WERI-Rb-1 (cell line): ENCODE results near the gene ZIC1.

Experiments used
- DNase-seq: peaks from one replicate; pipeline ENCODE4 v3.0.0-alpha.2; 2020
- H3K27ac ChIP-seq: fragments of 250-450 bp; sonication (Bioruptor Pico); 2 replicates; pipeline ENCODE4 v1.5.1; 2020; ENCODE audit warnings: mild to moderate bottlenecking, moderate library complexity
- H3K27me3 ChIP-seq: fragments of 250-450 bp; sonication (Bioruptor Pico); 2 replicates; pipeline ENCODE4 v1.5.1; 2021; ENCODE audit warnings: mild to moderate bottlenecking, low read depth, moderate library complexity; ENCODE audit not compliant: insufficient read depth, severe bottlenecking
- H3K36me3 ChIP-seq: fragments of 250-450 bp; sonication (Bioruptor Pico); 2 replicates; pipeline ENCODE4 v1.5.1; 2020; ENCODE audit warnings: mild to moderate bottlenecking, moderate library complexity
- H3K4me3 ChIP-seq: 2 replicates; pipeline ENCODE4 v1.5.1; 2011; ENCODE audit warnings: low read depth, mild to moderate bottlenecking, control low read depth, low read length
- H3K9me3 ChIP-seq: fragments of 250-450 bp; sonication (Bioruptor Pico); 2 replicates; pipeline ENCODE4 v1.5.1; 2021; ENCODE audit warnings: mild to moderate bottlenecking, moderate library complexity; ENCODE audit not compliant: severe bottlenecking
- TF ChIP-seq, protein P1 (sequence below): IDR thresholded peaks from 2 replicates; pipeline ENCODE4 v1.5.1; 2011; ENCODE audit warnings: low read depth, mild to moderate bottlenecking, control low read depth, inconsistent platforms, low read length

ZIC1 gene

GRCh38 chr3:147420353-147421183, 11.4 kb downstream of the ZIC1 start:
- H3K4me3 ChIP-seq = no peak overlapping the region
- no peak overlapping the region for H3K27ac ChIP-seq
- no peak for DNase-seq
- H3K27me3 ChIP-seq = peaks cover 2% of the 10 kb centered on the region
- TF ChIP-seq, protein P1, sequence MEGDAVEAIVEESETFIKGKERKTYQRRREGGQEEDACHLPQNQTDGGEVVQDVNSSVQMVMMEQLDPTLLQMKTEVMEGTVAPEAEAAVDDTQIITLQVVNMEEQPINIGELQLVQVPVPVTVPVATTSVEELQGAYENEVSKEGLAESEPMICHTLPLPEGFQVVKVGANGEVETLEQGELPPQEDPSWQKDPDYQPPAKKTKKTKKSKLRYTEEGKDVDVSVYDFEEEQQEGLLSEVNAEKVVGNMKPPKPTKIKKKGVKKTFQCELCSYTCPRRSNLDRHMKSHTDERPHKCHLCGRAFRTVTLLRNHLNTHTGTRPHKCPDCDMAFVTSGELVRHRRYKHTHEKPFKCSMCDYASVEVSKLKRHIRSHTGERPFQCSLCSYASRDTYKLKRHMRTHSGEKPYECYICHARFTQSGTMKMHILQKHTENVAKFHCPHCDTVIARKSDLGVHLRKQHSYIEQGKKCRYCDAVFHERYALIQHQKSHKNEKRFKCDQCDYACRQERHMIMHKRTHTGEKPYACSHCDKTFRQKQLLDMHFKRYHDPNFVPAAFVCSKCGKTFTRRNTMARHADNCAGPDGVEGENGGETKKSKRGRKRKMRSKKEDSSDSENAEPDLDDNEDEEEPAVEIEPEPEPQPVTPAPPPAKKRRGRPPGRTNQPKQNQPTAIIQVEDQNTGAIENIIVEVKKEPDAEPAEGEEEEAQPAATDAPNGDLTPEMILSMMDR = no peak
- no peaks in the 10 kb centered on the region for H3K36me3 ChIP-seq
- no peaks in the 10 kb centered on the region for H3K9me3 ChIP-seq

GRCh38 chr3:147421184-147421912, 12.2 kb downstream of the ZIC1 start:
- Histone ChIP-seq H3K4me3 (no peak overlapping the region), H3K36me3 (no peaks in the 10 kb centered on the region), H3K9me3 (no peaks in the 10 kb centered on the region), H3K27me3 (peaks cover 2% of the 10 kb centered on the region), H3K27ac (no peak overlapping the region)
- DNase-seq = no peak
- TF ChIP-seq, protein P1 = no peak

DNA sequence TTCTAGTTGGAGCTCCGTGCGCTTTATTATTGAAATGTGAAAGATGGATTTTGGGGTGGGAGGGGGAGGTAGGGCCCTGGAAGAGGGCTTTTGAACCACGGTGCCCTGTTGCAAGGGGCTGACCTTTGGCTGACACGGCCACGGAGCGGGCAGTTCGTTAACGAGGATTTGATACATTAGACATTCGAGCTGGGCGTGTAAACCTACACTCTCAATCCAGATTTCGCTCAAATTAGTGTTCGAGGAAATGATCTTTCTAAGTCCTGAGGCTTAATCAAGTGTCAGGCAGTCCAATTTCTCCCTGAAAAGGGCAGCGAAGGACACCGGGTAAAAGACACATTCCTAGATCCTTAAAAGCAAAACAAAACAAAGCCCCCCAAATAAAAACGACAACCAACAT, 13.0 kb downstream of the ZIC1 start:
- H3K9me3 ChIP-seq = no peaks in the 10 kb centered on the region
- TF ChIP-seq, protein P1 = no peak
- H3K27me3 ChIP-seq = peaks cover 2% of the 10 kb centered on the region
- no peaks in the 10 kb centered on the region for H3K36me3 ChIP-seq
- H3K4me3 ChIP-seq = peak overlapping the region; percentile 47
- H3K27ac ChIP-seq = no peak overlapping the region
- peak; percentile 37 for DNase-seq

DNA sequence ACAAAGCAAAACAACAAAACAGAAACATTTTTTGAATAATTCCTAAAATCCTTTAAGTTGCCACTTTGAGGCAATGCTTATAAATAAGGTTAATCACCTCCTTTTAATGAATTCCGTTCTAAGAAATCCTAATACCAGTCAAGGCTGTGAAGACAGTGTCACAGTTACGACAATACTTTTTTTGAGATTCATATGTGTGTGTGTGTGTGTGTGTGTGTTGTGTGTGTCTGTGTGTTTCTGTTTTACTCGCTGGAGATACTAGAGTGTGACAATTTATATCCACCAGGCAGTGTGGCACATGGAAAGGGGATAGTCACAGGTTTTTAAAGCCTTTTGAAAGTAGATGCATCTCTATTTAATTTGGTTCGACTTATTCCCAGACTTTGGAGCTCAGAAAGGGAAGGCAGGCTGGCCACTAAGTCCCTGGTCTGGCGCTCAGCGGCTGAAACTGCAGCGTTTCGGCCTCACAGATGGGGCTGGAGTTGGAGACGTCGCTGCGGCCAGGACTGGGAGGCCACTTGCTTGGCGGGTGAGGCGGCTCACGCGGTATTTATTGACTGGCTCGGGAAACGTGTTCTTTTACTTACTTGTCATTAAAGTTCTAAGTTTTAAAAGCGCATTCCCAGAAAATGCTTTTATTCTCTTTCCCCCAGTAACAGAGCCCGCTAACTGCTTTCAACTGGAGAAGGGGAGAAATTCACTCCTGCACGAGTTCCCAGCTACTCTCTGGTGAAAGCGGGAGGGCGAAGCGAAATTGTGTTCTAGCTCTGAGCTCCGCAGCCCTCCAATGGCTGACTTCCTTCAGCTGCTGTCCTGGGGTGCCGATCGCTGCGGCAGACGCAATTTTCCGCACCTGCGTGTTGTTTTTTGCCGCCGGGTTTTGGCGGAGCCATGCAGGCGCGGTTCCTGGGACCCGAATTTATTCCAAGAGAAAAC, 13.7 kb downstream of the ZIC1 start:
- Histone ChIP-seq H3K4me3 (peak overlapping the region; percentile 47), H3K36me3 (no peaks in the 10 kb centered on the region), H3K27me3 (peaks cover 2% of the 10 kb centered on the region), H3K9me3 (no peaks in the 10 kb centered on the region), H3K27ac (no peak overlapping the region)
- TF ChIP-seq, protein P1 = no peak
- DNase-seq = peak; percentile 67

DNA sequence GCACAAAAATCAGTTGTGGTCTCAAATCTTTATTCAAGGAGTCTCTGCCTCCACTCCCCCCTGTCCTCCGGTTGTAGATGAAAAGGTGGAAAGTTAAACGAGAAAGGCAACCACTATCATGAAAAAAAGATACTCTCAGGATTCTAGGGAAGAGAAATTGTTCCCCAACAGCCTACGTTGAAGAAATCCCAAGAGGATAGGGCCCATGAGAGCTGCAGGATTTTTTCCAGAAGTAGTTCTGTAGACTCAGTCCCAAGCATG, 14.3 kb downstream of the ZIC1 start:
- Histone ChIP-seq H3K4me3 (peak overlapping the region; percentile 47), H3K9me3 (no peaks in the 10 kb centered on the region), H3K27ac (no peak overlapping the region), H3K27me3 (peaks cover 2% of the 10 kb centered on the region), H3K36me3 (no peaks in the 10 kb centered on the region)
- TF ChIP-seq, protein P1 = no peak
- no peak for DNase-seq
